GM19397 (cell line): ENCODE results near the gene BATF3.

ENCODE experiments used
- ATAC-seq: cut with Tn5 transposase; IDR thresholded peaks from one replicate; pipeline ENCODE4 v1.9.1; 2021; ENCODE audit warnings: mild to moderate bottlenecking, moderate library complexity; ENCODE audit not compliant: unreplicated experiment

BATF3 gene

GRCh38 chr1:212685429-212685828 is 14.2 kb downstream of the BATF3 start:
- ATAC-seq: no peak

- no peak for ATAC-seq
Measured at GRCh38 chr1:212684521-212685090, 15.0 kb downstream of the BATF3 start.

- no peak for ATAC-seq
Measured at GRCh38 chr1:212684076-212684475, 15.6 kb downstream of the BATF3 start.

GRCh38 chr1:212683357-212683722 is 16.3 kb downstream of the BATF3 start:
- peak; percentile 80 for ATAC-seq

- ATAC-seq: no peak
Measured at GRCh38 chr1:212680680-212681389, 18.8 kb downstream of the BATF3 start.

- ATAC-seq: peak; percentile 54
Measured at GRCh38 chr1:212678456-212679410, 20.9 kb downstream of the BATF3 start.

- ATAC-seq: no peak
Measured at GRCh38 chr1:212677573-212677972, 22.1 kb downstream of the BATF3 start.

GRCh38 chr1:212677136-212677535 is 22.5 kb downstream of the BATF3 start:
- ATAC-seq: no peak

- no peak for ATAC-seq
Measured at GRCh38 chr1:212675675-212676074, 24.0 kb downstream of the BATF3 start.

GRCh38 chr1:212674872-212675271 is 24.8 kb downstream of the BATF3 start:
- ATAC-seq: no peak

GRCh38 chr1:212671342-212672031 is 28.2 kb downstream of the BATF3 start:
- peak; percentile 46 for ATAC-seq

- no peak for ATAC-seq
Measured at GRCh38 chr1:212670882-212671281, 28.8 kb downstream of the BATF3 start.

- ATAC-seq: no peak
Measured at GRCh38 chr1:212670301-212670700, 29.3 kb downstream of the BATF3 start.

- ATAC-seq: no peak
Measured at GRCh38 chr1:212669600-212669999, 30.0 kb downstream of the BATF3 start.

GRCh38 chr1:212669102-212669501 is 30.5 kb downstream of the BATF3 start:
- ATAC-seq: no peak

GRCh38 chr1:212668477-212668876 is 31.2 kb downstream of the BATF3 start:
- no peak for ATAC-seq

- no peak for ATAC-seq
Measured at GRCh38 chr1:212667223-212668139, 32.2 kb downstream of the BATF3 start.

- ATAC-seq: no peak
Measured at GRCh38 chr1:212666116-212666775, 33.4 kb downstream of the BATF3 start.
